GM19351 (cell line): ENCODE results near the gene OSTM1.

Source experiments
- ATAC-seq: cut with Tn5 transposase; IDR thresholded peaks from one replicate; pipeline ENCODE4 v1.9.1; 2021; ENCODE audit warnings: mild to moderate bottlenecking, moderate library complexity; ENCODE audit not compliant: unreplicated experiment

The OSTM1 gene, protein sequence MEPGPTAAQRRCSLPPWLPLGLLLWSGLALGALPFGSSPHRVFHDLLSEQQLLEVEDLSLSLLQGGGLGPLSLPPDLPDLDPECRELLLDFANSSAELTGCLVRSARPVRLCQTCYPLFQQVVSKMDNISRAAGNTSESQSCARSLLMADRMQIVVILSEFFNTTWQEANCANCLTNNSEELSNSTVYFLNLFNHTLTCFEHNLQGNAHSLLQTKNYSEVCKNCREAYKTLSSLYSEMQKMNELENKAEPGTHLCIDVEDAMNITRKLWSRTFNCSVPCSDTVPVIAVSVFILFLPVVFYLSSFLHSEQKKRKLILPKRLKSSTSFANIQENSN

GRCh38 chr6:108074359-108075144 lies at the start of gene OSTM1:
Gene OSTM1 (minus strand): TSS chr6:108074741. CDS start chr6:108074651, 90 bp downstream.
- peak; percentile 98 for ATAC-seq

DNA sequence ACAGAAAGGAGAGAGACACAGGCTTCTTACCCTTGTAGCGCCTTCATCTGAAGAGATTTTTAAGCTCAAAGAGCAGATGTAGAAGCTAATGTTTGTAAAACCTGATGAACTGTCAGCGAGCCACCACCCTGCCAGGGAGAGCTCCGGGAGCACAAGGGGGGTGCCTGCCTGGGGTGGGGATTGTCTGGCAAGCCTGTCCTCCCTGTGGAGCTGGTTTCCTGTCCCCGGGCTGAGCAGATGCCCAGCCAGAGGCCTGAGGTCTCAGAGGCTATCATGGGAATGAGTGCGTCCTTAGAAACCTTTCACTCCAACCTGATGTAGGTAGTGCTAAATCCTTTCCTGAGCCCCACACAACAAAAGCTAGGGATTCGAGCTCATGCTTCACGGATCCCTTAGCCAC lies 49.4 kb upstream of the OSTM1 start:
- no peak for ATAC-seq

DNA sequence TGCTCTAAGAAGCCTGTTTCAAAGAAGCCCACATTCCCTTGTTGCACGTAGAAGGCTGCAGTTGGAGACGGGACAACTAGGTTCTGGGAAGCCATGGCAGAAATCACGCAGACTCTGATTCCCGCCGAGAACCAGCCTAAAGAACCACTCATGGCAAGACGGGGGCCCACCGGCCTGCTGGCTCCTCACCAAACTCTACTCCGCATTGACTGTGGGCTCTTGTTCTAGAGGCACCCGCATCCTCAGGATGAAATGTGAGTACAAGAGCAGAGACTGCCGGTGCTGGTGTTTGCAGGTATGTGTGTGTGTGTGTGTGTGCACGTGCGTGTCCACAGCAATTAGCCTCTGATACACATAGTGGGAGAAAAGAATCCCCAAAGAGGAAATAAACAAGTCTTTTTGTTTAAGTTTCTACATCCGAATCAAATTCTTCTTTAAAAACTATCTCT lies 49.0 kb upstream of the OSTM1 start:
- ATAC-seq = no peak

DNA sequence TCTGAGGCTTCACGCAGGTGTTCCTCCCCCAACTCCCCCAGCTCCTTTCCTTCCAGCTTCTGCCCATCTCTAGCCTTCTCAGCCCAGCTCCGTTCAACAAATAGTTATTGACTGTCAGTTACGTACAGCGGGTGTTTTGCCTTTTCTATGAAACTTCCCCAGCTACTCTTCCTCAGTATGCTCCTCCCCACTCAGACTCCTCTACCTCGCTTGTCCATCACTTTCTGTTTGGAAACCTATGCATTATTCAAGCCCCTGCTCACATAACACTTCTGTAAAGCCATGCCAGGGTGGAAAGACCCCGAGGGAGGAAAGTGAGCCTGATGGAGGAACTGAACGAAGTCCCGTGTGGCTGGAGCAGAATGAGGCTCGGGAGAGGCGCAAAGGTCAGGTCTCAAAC lies 47.1 kb upstream of the OSTM1 start:
- no peak for ATAC-seq

DNA sequence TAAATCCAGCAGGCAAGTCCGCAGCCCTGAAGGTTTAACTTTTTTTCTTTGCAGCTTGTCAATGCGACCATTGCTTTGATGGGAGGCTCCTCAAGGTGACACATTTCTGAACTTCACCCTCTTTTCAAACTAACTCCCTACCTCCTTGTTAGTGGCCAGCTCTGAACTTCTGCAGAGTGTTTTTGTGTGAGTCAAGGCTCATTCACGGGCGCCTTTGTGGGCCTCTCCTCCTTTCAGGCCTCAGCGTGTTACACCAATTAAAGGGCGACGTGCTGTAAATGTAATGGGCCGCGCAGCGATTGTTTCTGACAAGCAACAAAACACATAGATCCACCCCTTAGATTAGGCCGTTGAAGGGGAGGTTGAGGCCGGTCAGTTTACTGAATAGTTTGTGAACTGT lies 45.8 kb upstream of the OSTM1 start:
- ATAC-seq = no peak

DNA sequence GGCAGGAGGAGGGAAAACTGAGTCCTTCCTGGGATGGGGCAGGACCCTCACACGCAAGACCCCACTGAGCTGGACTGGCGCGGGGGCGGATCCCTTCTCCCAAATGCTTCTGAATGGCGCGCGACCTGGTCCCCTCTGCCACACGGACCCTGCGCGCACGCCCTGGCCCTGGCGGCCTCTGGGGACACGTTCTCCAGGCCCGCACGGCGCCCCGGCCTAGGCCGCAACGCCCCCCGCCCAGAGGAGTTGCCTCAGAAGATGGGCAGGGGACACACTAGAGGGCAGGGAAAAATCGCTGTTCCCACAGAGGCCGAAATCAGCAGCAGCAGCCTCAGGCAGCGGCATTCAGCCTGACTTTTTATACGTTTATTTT lies 45.2 kb upstream of the OSTM1 start:
- ATAC-seq = no peak

DNA sequence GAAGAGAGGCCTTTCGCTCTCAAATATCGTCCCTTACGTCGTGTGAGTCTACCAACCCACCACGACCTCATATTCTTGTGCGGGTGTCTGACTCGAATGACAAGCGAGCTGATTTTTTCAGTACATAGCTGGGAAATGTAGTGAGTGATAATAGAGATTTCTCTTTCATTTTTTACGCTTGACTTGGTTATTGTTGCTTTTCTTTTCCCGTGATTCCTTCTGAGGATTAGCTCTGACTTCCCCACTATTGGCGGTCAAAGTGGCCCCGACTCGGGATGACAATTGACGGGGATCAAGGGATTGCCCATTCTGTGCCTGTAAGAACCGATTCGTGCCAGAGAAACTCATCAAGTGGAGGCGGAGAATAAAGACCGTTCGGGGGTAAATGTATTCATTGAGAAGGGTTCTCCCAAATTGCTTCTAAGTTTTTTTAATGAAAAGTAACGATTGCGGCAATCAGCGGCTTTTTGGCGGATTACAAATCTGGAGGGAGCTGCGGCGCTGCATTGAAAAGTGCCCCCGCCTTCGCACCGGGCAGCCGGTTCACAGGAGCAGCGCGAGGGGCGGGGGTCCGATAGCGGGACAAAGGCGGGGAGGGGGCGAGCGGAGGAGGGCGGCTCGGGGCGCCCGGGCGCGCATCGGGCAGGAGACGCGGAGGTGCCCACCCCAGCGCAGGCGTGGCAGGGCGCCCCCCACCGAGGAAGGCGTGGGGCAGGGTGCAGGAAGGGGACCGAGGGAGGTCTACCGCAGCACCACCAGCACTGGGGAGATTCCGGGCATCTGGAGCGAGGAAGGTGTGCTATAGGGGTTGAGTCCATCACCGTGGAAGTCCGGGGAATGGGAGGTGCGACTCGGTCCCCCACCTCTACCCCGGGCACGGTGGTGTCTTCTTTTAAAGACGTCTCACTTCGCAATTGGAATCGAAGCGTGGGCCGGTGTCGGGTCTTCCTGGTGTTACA lies 44.5 kb upstream of the OSTM1 start:
- no peak for ATAC-seq

DNA sequence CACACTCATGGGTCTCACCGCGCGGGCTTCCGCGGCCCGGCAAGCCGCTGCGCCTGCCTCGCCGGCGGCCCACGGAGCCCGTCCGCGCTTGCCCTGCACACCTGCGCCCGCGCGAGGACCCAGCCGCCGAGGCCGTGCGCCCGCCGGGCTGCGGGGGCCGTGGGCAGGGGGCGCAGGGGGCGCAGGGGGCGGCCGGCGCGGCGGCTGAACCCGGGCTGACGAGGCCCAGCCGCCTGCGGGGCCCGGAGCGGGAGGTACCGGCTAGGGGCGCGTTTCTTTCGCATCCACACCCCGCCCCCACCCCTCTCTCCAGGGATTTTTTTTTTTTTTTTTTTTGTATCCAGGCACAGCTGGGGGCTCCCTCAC lies 43.8 kb upstream of the OSTM1 start:
- no peak for ATAC-seq

- peak; percentile 60 for ATAC-seq
Measured at GRCh38 chr6:108117427-108118358, 43.2 kb upstream of the OSTM1 start.

GRCh38 chr6:108116546-108117426 lies 42.2 kb upstream of the OSTM1 start:
- no peak for ATAC-seq

DNA sequence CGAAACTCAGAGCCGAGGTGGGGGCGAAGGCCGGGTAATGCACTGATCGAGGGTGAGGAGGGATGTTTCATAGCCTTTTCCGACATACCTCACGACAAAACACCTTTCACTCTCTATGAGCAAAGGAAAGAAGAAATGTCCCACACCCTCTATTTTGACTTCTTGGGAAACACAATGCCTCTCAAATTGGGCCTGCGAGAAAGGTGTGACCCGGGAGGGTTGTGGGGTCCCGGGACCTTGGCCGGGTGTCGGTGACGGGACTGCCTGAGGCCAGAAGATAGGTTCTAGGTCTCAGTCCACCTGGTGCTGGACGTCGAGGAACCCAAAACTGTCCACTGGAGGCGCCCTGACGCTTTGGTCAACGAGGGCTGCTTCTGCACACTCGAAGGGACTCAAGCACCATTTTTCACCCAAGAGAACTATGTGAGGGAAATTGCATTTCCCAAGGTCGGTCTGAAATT lies 41.1 kb upstream of the OSTM1 start:
- ATAC-seq = no peak

DNA sequence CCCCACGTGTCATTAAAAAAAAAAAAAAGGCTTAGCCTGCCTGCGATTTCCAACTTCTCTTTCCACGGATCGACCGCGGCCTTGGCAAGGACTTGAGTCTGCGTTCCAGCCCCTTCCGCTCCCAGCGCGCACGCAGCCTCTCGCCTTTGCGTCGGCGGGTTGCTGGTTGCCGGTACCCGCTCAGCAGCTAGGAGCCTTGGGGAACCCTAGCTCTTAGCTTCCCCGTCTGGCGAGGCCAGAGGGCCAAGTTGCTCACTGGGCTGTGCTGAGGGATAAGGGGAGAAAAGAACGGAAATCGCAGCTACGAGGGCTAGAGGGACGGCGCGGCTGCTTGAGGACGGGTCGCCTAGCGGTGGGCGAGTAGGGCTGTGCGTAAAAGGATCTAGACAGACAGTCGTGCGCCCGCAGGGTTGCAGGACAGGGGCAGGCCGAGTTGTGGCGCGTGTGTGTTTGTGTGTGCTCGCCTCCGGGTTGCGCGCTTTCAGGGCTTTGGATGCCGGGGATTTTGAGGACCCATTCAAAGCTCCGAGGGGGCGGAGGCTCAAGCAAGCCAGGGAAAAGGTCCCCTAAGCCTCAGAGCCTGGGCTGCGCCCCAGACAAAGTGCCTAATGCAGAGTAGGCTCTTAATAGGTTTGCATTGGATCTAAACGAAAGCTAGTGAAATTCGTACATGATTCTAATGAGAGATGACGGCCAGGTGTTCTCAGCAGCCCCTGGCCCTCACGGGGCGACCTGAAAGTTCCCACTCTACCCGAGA lies 40.5 kb upstream of the OSTM1 start:
- ATAC-seq = no peak

GRCh38 chr6:108113557-108114519 lies 39.3 kb upstream of the OSTM1 start:
- ATAC-seq = no peak

GRCh38 chr6:108108374-108108773 lies 33.8 kb upstream of the OSTM1 start:
- no peak for ATAC-seq

DNA sequence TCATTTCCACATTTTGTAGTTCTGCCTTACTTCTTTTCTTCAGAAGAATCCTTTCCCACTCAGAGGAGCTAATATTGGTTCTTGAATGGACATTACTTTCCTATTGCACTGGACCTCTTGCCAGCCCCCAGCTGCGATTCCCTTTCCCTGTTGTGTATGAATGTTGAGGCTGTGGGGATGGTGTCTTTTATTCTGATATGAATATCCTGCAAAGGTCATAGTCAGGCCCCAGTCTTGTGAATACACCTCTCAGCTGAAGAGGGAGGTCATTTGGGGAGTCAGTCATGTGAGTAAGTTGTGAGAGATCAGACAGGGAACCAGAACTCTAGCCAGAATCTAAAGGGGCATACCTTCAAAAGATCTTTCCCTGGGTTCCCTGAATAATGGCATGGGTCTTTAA lies 32.6 kb upstream of the OSTM1 start:
- no peak for ATAC-seq

- ATAC-seq = no peak
Measured at GRCh38 chr6:108106694-108107093, 32.2 kb upstream of the OSTM1 start.

DNA sequence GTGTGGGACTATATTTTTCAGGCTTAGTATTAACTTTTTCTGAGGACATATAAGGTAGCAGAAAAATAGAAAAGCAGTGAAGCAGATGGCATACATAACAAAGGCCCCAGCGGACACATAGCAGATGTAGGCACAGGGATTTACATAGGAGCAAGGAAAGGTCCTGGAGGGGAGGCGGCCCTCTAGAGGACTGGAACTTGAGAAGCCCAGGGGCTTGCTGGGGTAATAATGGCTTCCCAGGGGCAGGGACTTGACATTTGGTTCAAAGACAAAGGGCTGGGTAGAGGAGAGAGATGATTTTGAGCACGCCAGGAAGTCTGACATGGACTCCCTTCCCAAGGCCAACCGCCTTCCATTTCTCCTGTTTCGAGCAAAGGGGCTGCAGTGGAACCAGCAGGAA lies 31.7 kb upstream of the OSTM1 start:
- ATAC-seq = no peak
